Fibroblast of skin of left quadriceps (primary cell): ENCODE results near the gene FSTL1.

Source experiments
- DNase-seq, 2 experiments: peaks; one replicate each; pipeline ENCODE4 v3.0.0-alpha.2; 2013; ENCODE audit warnings: low read depth in 2 of 2

Gene FSTL1

GRCh38 chr3:120450600-120451271 lies at the start of gene FSTL1:
FSTL1 (minus strand) TSS chr3:120450992; CDS start chr3:120450746, 246 bp downstream.
- DNase-seq, result peak in 1 of 2 experiments; percentile 61

GRCh38 chr3:120498556-120499346 lies 48.0 kb upstream of the FSTL1 start:
- peak; percentile 97 for DNase-seq

GRCh38 chr3:120497818-120498217 lies 47.0 kb upstream of the FSTL1 start:
- DNase-seq, result no peak

- DNase-seq, result peak; percentile 80 to 85
Observed at GRCh38 chr3:120497336-120497735, 46.5 kb upstream of the FSTL1 start.

- no peak for DNase-seq
Observed at GRCh38 chr3:120496278-120497002, 45.6 kb upstream of the FSTL1 start.

- no peak for DNase-seq
Observed at GRCh38 chr3:120495809-120496208, 45.0 kb upstream of the FSTL1 start.

- no peak for DNase-seq
Observed at GRCh38 chr3:120492103-120492502, 41.3 kb upstream of the FSTL1 start.

- DNase-seq, result no peak
Observed at GRCh38 chr3:120489421-120489820, 38.6 kb upstream of the FSTL1 start.

GRCh38 chr3:120488296-120488695 lies 37.5 kb upstream of the FSTL1 start:
- no peak for DNase-seq

GRCh38 chr3:120487191-120487650 lies 36.4 kb upstream of the FSTL1 start:
- peak; percentile 88 to 90 for DNase-seq

GRCh38 chr3:120481081-120481480 lies 30.3 kb upstream of the FSTL1 start:
- no peak for DNase-seq

- no peak for DNase-seq
Observed at GRCh38 chr3:120477781-120478180, 27.0 kb upstream of the FSTL1 start.

GRCh38 chr3:120475722-120476377 lies 25.1 kb upstream of the FSTL1 start:
- no peak for DNase-seq

- DNase-seq, result peak; percentile 72 to 76
Observed at GRCh38 chr3:120473896-120474675, 23.3 kb upstream of the FSTL1 start.

- DNase-seq, result no peak
Observed at GRCh38 chr3:120473389-120473788, 22.6 kb upstream of the FSTL1 start.

- DNase-seq, result peak in 1 of 2 experiments; percentile 63
Observed at GRCh38 chr3:120472121-120472844, 21.5 kb upstream of the FSTL1 start.

GRCh38 chr3:120471643-120472042 lies 20.9 kb upstream of the FSTL1 start:
- DNase-seq, result no peak

GRCh38 chr3:120470870-120471269 lies 20.1 kb upstream of the FSTL1 start:
- no peak for DNase-seq

GRCh38 chr3:120469882-120470301 lies 19.1 kb upstream of the FSTL1 start:
- no peak for DNase-seq

GRCh38 chr3:120469440-120469839 lies 18.6 kb upstream of the FSTL1 start:
- no peak for DNase-seq
